Right hindlimb (tissue), 1 donor: ENCODE measurements around the gene DBNL.

Experiments
- DNase-seq: peaks from one replicate; pipeline ENCODE4 v3.0.0-alpha.2; 2018

DBNL gene

GRCh38 chr7:44062180-44062902, 17.8 kb downstream of the DBNL start:
- DNase-seq: peak; percentile 18

DNA sequence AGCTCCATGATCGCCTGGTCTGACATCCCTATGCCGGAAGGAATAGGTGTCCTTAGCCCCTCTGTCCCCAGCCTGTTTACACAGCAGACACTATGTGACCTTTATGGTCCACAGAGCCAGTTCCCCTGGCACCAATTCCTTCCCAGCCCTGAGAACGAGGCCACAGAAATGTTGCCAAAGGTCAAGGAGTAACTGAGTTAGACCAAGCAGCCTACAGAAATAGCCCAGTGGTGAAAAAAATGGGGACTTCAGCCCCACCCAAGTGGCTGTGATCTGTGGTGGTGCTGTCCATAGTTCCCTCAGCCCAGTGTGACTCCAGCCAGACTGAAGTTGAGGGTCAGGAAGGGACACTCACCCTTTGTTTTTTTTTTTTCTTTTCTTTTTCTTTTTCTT, 18.4 kb downstream of the DBNL start:
- DNase-seq: peak; percentile 22

DNA sequence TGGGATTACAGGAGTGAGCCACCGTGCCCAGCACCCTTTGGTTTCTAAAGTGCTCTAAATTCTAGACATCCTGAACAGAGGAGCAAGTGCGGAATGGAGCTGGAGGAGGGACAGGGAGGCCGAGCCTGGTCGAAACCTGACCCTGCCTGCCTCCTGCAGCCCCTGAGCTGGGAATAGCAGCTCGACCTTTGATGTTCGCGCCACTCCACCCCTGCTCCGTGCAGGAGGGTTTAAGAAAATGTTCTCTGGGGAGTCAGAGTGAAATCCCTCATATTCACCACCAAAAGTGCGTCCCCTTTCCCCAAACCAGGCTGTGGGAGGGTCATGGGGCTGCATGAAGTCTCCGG, 19.0 kb downstream of the DBNL start:
- no peak for DNase-seq

DNA sequence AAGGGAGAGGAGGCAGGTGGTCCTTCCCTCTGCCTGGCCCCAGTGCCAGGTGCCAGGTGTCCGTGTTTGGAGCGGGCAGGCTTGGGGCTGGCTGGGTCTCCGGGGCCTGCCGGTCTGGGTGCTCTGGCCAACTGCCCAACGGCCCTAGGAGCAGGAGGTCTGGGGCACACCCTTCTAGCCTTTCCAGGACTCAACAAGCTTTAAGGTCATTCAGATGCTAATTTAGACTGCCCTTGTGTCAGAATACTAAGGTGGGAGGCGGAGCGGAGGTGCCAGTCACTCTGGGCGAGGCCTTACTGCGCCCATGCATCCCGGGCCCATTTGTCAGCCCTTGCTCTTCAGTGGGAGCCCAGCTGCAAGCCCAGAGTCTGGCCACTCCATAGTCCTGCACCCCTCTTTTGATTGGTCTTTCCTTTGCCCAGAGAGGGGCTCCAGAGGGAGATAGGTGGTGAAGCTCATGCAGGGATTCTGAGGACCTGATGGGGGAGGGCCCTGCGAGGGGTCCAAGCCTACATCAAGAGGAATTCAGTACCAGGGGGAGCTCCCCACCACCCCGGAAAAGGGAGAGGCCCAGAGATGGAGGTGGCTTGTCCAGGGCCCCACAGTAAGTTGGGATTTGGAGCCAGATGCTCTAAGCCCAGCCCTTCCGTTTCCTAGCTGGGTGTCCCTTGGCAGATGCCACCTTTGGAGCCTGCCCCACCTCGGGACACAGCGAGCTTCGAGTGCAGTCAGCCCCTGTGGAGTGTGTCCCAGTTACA, 19.6 kb downstream of the DBNL start:
- peak; percentile 30 for DNase-seq

GRCh38 chr7:44064791-44065430, 20.4 kb downstream of the DBNL start:
- no peak for DNase-seq

- peak; percentile 81 for DNase-seq
These were observed 21.1 kb downstream of the DBNL start, which contains the start of gene PGAM2 for GRCh38 chr7:44065431-44066110. TSS of gene PGAM2 (minus strand) at chr7:44065567. CDS start at chr7:44065529, 38 bp downstream.

- no peak for DNase-seq
These were observed 21.6 kb downstream of the DBNL start for GRCh38 chr7:44066111-44066460.

DNA sequence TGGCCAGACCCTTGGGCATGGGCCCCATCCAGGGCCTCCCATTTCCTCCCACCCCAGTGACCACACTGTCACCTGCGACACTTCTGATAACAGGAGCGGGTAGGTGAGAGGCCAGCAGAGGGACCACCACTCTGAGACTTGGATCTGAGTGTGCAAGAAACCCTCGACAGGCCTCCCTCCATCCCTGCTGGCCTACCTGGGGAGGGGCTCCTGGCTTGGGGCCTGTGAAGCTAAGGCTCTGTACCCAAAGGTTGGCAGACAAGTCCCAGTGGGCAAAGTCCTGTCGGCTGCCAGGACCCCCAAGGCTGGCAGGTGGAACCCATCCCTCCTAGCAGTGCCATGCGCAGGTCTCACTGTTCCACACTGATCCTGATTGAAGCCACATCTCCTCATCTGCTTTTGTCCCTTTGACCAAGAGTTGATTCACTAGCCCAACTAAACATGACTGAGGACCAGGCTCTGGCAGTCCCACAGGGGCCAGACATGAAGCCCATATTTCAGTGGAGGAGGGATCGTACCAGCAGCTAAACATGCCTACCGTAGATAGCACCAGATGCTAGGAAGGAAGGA, 22.1 kb downstream of the DBNL start:
- DNase-seq: peak; percentile 31

GRCh38 chr7:44067064-44067951, 22.8 kb downstream of the DBNL start:
- peak; percentile 18 for DNase-seq

- no peak for DNase-seq
These were observed 23.6 kb downstream of the DBNL start for GRCh38 chr7:44068054-44068453.

- no peak for DNase-seq
These were observed 27.3 kb downstream of the DBNL start for GRCh38 chr7:44071726-44072363.

GRCh38 chr7:44072364-44073231, 28.1 kb downstream of the DBNL start:
- peak; percentile 64 for DNase-seq

DNA sequence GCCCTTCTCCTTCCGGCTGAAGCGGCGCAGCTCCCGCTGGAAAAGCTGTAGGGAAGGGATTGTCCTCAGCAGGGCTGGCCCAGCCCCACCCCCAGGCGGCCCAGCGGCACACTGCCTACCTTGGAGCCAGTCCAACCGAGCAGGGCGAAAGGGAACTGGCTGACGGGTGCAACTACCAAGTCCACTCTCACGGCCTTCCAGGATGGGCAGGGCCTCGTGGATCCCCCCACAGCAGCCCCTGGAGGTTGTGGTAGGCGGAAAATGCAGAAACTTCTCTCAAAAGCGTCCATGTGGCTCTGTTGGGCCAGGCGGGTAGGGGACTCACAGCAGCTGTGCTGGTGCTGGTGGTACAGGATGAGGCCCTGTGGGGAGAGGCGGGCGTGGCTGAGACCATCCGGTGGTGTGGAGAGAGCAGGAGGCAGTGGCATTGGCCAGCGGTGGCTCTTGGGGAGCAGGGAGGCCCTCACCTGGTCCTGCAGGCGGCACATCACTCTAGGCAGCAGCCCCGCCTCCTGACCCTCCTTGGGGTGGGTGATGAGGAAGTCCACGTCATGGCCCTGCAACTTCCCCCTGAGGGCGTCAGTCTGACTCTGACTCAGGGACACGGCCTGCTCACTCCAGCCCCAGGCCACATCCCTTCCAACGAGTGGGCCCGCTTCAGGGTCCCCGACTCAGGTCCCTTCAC, 29.3 kb downstream of the DBNL start:
- peak; percentile 44 for DNase-seq

- no peak for DNase-seq
These were observed 29.8 kb downstream of the DBNL start for GRCh38 chr7:44074349-44074695.

- no peak for DNase-seq
These were observed 31.0 kb downstream of the DBNL start for GRCh38 chr7:44075296-44076075.

- no peak for DNase-seq
These were observed 31.8 kb downstream of the DBNL start for GRCh38 chr7:44076101-44076895.

- no peak for DNase-seq
These were observed 32.6 kb downstream of the DBNL start for GRCh38 chr7:44077061-44077460.

DNA sequence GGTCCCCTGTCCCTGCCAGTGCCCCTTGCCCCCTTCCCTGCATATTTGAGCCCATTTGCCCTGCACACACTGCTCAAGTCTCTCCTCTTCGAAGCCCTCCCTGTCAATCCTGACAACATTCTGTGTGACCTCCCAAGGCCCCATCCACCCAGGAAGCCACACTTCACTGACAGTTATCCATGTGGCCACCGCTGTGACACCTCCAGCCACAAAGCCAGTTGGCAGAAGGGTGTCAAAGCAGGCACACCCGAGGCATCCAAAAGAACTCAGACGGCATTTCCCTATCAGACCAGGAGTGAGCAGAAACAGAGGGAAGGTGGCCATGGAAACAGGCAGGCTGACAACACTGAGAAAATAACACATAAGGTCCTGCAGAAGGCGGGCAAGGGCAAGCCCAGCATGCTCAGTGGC, 33.2 kb downstream of the DBNL start:
- no peak for DNase-seq
